MM.1S (cell line): ENCODE data around the gene ZNF154.
A peak's percentile ranks its signal among the peaks of the same experiment; 100 is the strongest.

ENCODE experiments used
- DNase-seq: peaks from one replicate; pipeline ENCODE4 v3.0.0-alpha.2; 2015
- H2AFZ ChIP-seq: fragments of 300-600 bp; sonication (generic); 2 replicates; pipeline ENCODE4 v1.6.0; 2016; ENCODE audit warnings: antibody characterized with exemption, low read length
- H3F3A ChIP-seq: fragments of 300-600 bp; sonication (generic); 2 replicates; pipeline ENCODE4 v1.6.1; 2016; ENCODE audit warnings: mild to moderate bottlenecking, antibody characterized with exemption, low read length, moderate library complexity, mixed read lengths; ENCODE audit not compliant: insufficient read depth
- H3K27ac ChIP-seq: fragments of 300-600 bp; sonication (generic); 2 replicates; pipeline ENCODE4 v1.5.1; 2016; ENCODE audit warnings: mild to moderate bottlenecking, low read length
- H3K27me3 ChIP-seq: fragments of 300-600 bp; sonication (generic); replicated peaks from 2 replicates; pipeline ENCODE4 v1.6.0; 2016; ENCODE audit warnings: low read length; ENCODE audit not compliant: insufficient read depth
- H3K36me3 ChIP-seq: fragments of 300-600 bp; sonication (generic); replicated peaks from 2 replicates; pipeline ENCODE4 v1.6.1; 2016; ENCODE audit warnings: mild to moderate bottlenecking, low read length, mixed read lengths; ENCODE audit not compliant: insufficient read depth
- H3K4me1 ChIP-seq: fragments of 300-600 bp; sonication (generic); 2 replicates; pipeline ENCODE4 v1.6.1; 2016; ENCODE audit warnings: low read length, mixed read lengths
- H3K4me2 ChIP-seq: fragments of 300-600 bp; sonication (generic); 2 replicates; pipeline ENCODE4 v1.6.0; 2016; ENCODE audit warnings: low read depth, low read length
- H3K4me3 ChIP-seq: fragments of 300-600 bp; sonication (generic); 2 replicates; pipeline ENCODE4 v1.5.1; 2016; ENCODE audit warnings: low read length, mixed read lengths
- H3K79me2 ChIP-seq: fragments of 300-600 bp; sonication (generic); 2 replicates; pipeline ENCODE4 v1.6.1; 2016; ENCODE audit warnings: mixed run types, low read length, mixed read lengths
- H3K9ac ChIP-seq: fragments of 300-600 bp; sonication (generic); 2 replicates; pipeline ENCODE4 v1.6.1; 2016; ENCODE audit warnings: low read length, mixed read lengths
- H3K9me2 ChIP-seq: fragments of 300-600 bp; sonication (generic); replicated peaks from 2 replicates; pipeline ENCODE4 v1.6.1; 2016; ENCODE audit warnings: mild to moderate bottlenecking, low read length, mixed read lengths; ENCODE audit not compliant: insufficient read depth
- H3K9me3 ChIP-seq: fragments of 300-600 bp; sonication (generic); replicated peaks from 2 replicates; pipeline ENCODE4 v1.6.1; 2016; ENCODE audit warnings: mild to moderate bottlenecking, low read length, mixed read lengths; ENCODE audit not compliant: insufficient read depth
- H4K20me1 ChIP-seq: fragments of 300-600 bp; sonication (generic); 2 replicates; pipeline ENCODE4 v1.6.1; 2016; ENCODE audit warnings: mild to moderate bottlenecking, low read length, moderate library complexity, mixed read lengths; ENCODE audit not compliant: insufficient read depth
- CTCF ChIP-seq: fragments of 300-600 bp; sonication (generic); IDR thresholded peaks from 2 replicates; pipeline ENCODE4 v1.5.1; 2016; ENCODE audit warnings: antibody characterized with exemption, low read length, mixed read lengths
- EZH2 ChIP-seq: fragments of 300-600 bp; sonication (generic); optimal IDR thresholded peaks from 2 replicates; pipeline ENCODE3; 2017; ENCODE audit warnings: low read depth, mild to moderate bottlenecking, antibody characterized with exemption, low read length, mixed read lengths
- EZH2phosphoT487 ChIP-seq: fragments of 300-600 bp; sonication (generic); IDR thresholded peaks from 2 replicates; pipeline ENCODE4 v1.6.1; 2018; ENCODE audit warnings: antibody characterized with exemption, low read length

ZNF154 gene

GRCh38 chr19:57754091-57754673 lies 45.2 kb upstream of the ZNF154 start:
- no peak overlapping the region for H3K27ac ChIP-seq
- H3K4me1 ChIP-seq, result no peaks in the 10 kb centered on the region
- H3K79me2 ChIP-seq, result no peaks in the 10 kb centered on the region
- no peak overlapping the region for H2AFZ ChIP-seq
- H3K9ac ChIP-seq, result no peak overlapping the region
- peaks cover 29% of the 10 kb centered on the region for H3K36me3 ChIP-seq
- H3K4me2 ChIP-seq, result no peak overlapping the region
- no peaks in the 10 kb centered on the region for H3K27me3 ChIP-seq
- no peak for TF ChIP-seq EZH2phosphoT487
- no peak for TF ChIP-seq EZH2
- TF ChIP-seq CTCF, result no peak
- no peaks in the 10 kb centered on the region for H3K9me2 ChIP-seq
- no peak overlapping the region for H3K4me3 ChIP-seq
- H3F3A ChIP-seq, result no peaks in the 10 kb centered on the region
- no peaks in the 10 kb centered on the region; the same call in 1 of the 2 replicates for H3K9me3 ChIP-seq
- no peak for DNase-seq
- H4K20me1 ChIP-seq, result no peaks in the 10 kb centered on the region

GRCh38 chr19:57748029-57748428 lies 39.0 kb upstream of the ZNF154 start:
- Histone ChIP-seq H3K9ac (no peak overlapping the region), H3K27ac (no peak overlapping the region), H3K27me3 (no peaks in the 10 kb centered on the region), H3K9me3 (no peaks in the 10 kb centered on the region), H3K4me1 (no peaks in the 10 kb centered on the region), H3F3A (no peaks in the 10 kb centered on the region), H3K4me2 (0 out of 2 replicates have a peak overlapping the region, but pooled peaks have one; percentile 67), H3K36me3 (peaks cover 19% of the 10 kb centered on the region), H3K79me2 (peaks cover 15% of the 10 kb centered on the region), H2AFZ (no peak overlapping the region), H3K9me2 (no peaks in the 10 kb centered on the region), H3K4me3 (no peak overlapping the region), H4K20me1 (no peaks in the 10 kb centered on the region)
- DNase-seq, result no peak
- no peak for TF ChIP-seq EZH2
- TF ChIP-seq EZH2phosphoT487, result no peak
- no peak for TF ChIP-seq CTCF

GRCh38 chr19:57747472-57747807 lies 38.4 kb upstream of the ZNF154 start:
- Histone ChIP-seq H2AFZ (peak overlapping the region; percentile 79; the same call in 1 of the 2 replicates), H3F3A (no peaks in the 10 kb centered on the region), H3K36me3 (peaks cover 13% of the 10 kb centered on the region), H3K9me3 (no peaks in the 10 kb centered on the region), H4K20me1 (no peaks in the 10 kb centered on the region), H3K4me2 (peak overlapping the region; percentile 67), H3K4me3 (peak overlapping the region; percentile 79), H3K9me2 (no peaks in the 10 kb centered on the region), H3K9ac (no peak overlapping the region), H3K4me1 (no peaks in the 10 kb centered on the region), H3K27ac (no peak overlapping the region), H3K27me3 (no peaks in the 10 kb centered on the region), H3K79me2 (peaks cover 15% of the 10 kb centered on the region)
- no peak for DNase-seq
- TF ChIP-seq CTCF (no peak), EZH2phosphoT487 (no peak), EZH2 (no peak)
